VCaP (cell line): Measurements from ENCODE around the gene NAAA.

Experiments used
- H3K27ac ChIP-seq: fragments of 450-650 bp; 2 replicates; pipeline ENCODE4 v1.5.1; 2017
- CTCF ChIP-seq: fragments of 450-650 bp; conservative IDR thresholded peaks from 2 replicates; pipeline ENCODE4 v1.5.1; 2017; ENCODE audit warnings: mild to moderate bottlenecking, moderate library complexity

The NAAA gene

GRCh38 chr4:75895744-75896314 is 45.0 kb downstream of the NAAA start:
- TF ChIP-seq CTCF = peak; percentile 84
- no peak overlapping the region for H3K27ac ChIP-seq

- TF ChIP-seq CTCF = no peak; the same call in 1 of the 2 replicates
- no peak overlapping the region for H3K27ac ChIP-seq
Observed at GRCh38 chr4:75892508-75892907, 48.3 kb downstream of the NAAA start.

GRCh38 chr4:75891611-75892010 is 49.2 kb downstream of the NAAA start:
- TF ChIP-seq CTCF = no peak
- H3K27ac ChIP-seq = no peak overlapping the region

- TF ChIP-seq CTCF = no peak
- H3K27ac ChIP-seq = no peak overlapping the region
Observed at GRCh38 chr4:75889537-75890199, 51.1 kb downstream of the NAAA start.

GRCh38 chr4:75886104-75886503 is 54.7 kb downstream of the NAAA start:
- no peak for TF ChIP-seq CTCF
- H3K27ac ChIP-seq = no peak overlapping the region

GRCh38 chr4:75881476-75881875 is 59.3 kb downstream of the NAAA start:
- no peak for TF ChIP-seq CTCF
- no peak overlapping the region for H3K27ac ChIP-seq

- TF ChIP-seq CTCF = no peak
- H3K27ac ChIP-seq = no peak overlapping the region
Observed at GRCh38 chr4:75880278-75880677, 60.5 kb downstream of the NAAA start.
